ENCODE data around the gene WFDC5.
"Not testable (repeated sequence)": the region's sequence is repeated elsewhere in the genome, so short reads cannot be mapped to it uniquely, and the experiment has no call there.

WFDC5 gene

DNA sequence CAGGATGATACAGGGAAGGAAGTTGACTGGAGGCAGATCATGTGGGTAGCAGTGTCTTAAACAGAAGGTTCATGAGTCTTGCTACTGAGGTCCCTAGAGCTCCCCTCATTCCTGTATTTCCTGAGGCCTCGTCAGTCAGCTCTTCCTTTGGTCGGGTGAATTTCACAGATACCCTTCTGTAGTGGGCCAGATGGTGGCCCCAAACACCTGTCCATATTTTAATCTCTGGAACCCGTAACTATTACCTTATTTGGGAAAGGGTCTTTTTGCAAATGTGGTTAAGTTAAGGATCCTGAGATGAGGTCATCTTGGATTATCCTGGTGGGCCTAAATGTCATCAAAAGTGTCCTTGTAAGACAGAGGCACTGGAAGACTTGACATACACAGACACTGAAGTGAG is 23.6 kb downstream of the WFDC5 start:
- in situ Hi-C loops (cut with HindIII; ENCODE audit: low sequenced_read_pairs): no loop called here

DNA sequence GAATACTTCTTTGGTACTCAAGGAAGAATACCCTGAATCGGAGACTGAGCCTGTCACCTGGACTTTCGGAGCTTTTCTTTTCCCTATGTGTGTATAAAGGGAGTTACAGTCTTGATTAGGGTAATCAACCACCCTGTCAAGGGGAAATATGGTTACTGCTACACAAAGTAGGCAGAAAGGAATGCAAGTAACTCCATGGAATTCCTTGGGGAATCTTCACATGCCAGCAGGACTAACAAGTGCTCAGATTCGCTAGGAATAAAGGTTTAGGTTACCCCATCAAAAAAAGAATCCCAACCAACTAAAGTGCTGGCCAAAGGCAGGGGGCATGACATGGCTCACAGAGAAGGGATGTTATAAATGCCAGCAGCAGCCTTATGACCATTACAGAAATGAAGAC is 24.5 kb downstream of the WFDC5 start:
- in situ Hi-C loops (cut with HindIII; ENCODE audit: low sequenced_read_pairs): no loop called here

DNA sequence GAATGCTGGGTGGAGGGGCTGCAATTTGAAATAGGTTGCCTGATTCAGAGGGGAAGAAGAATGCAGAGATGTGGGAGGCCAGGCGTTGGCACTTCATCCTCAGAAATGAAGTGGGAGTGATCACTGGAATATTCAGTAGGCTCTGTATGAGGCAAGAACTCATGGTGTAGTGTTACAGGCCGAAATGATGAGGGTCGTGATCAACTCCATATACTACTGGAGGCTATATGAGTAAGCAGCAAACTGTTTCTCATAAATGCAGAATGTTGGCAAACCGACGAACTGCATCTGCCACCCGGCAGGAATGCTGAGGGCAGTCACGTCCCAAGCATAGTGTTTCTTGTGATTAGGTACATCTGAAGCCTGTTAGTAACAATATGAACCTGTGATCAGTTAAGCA is 26.7 kb downstream of the WFDC5 start:
- in situ Hi-C loops (cut with HindIII; ENCODE audit: low sequenced_read_pairs): no loop called here

DNA sequence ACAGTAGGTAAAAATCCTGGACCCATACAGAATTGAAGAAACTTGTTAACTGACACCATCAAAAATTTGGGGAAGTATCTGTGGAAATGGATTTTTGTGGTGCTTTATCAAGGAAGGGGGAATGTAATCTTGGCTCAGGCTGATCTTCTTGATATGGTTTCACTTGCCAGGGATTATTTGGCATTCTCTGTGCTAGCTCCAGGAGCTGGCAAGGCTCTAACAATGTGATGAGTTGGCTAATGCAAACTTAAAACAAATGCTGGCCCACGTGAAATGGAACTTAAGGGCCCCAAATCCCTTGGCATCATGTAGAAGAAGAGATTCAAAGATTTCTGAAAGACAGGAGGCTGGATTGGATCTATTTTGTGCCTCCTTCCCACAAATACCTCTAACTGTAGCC is 27.2 kb downstream of the WFDC5 start:
- in situ Hi-C loops (cut with HindIII; ENCODE audit: low sequenced_read_pairs): no loop called here

DNA sequence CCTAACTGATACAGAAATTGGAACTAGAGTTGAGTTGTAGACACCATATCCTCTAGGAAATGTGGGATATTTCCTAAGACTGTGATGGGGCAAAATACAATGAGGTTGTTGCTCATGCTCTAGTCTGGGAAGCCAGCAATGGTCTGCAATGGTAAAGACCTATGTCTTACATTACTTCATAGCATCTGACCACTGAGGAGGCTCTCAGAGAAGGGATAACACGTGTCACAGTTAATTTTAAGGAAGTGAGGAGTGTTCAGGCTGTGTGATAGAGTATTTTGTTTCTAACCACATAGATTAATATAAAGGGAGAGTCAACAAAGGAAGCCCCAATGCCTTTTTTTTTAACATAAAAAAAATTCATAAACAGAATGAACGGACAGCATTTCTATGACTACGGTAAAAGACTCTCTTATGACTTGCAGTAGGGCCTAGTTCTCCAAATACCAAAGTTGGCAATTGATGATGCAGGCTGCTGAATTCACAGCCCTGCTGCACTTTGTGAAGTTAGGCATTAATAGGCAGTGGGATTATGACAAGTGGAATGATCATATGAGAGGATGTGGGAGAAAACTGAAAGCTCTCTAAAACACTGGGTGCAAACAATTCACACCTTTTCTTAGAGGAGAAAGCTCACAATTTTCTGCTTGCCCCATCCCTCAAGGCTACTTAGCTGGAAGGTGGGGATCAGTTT is 27.7 kb downstream of the WFDC5 start:
- in situ Hi-C loops (cut with HindIII; ENCODE audit: low sequenced_read_pairs): no loop called here

DNA sequence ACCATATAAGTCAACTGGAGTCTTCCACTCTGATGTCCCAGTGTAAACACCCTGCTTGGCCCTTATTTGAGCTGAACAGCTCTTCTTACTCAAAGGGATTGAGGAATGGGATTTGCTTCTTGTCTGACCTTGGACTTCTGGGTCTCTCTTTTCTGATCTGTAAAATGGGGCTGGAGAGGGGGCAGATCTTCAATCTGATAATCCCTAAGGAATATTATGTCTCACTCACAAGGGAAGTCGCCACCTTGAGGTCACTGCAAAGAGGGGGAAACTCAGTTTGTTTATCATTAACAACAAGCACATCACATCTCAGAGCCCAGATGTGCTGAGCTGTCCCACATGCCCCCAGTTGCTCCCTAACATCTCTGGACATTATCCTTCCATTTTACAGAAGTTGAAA is 29.1 kb downstream of the WFDC5 start:
- in situ Hi-C loops (cut with HindIII; ENCODE audit: low sequenced_read_pairs): no loop called here

DNA sequence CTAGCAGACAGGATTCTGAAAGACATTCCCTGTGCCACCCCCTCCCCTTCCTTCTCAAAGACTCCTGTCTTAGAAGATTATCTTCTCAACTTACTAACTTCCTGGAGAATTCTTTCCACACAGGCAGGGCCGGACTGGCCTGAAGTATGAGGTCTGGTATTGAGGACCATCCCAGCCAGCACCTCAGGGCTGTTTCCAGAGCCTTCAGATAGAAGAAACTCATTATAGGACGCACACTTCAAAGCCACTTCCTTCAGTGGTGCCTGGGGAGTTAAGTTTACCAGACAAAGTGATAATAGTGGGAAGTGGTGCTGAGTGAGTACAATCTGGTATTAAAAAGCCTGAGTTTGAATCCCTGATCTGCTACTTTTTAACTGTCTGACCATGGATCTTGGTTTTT is 29.7 kb downstream of the WFDC5 start:
- in situ Hi-C loops (cut with HindIII; ENCODE audit: low sequenced_read_pairs): no loop called here

DNA sequence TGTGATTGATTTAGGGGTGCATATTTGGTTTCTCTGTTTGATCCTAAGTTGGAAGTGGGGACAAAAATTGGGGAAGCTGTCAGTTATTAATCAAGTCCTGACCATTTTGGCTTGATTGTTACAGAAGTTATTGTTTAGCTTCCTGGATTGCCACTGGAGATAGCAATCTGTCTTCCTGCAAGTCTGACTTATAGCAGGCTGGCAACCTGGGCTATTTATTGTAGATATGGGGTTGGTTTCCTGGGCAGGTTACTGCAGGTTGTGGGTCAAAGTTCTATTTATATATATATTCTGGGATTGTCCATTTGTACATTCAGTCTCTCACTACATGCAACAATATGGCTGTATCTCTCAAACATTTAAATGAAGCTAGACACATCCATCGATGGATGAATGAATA is 31.8 kb downstream of the WFDC5 start:
- in situ Hi-C loops (cut with HindIII; ENCODE audit: low sequenced_read_pairs): no loop called here

DNA sequence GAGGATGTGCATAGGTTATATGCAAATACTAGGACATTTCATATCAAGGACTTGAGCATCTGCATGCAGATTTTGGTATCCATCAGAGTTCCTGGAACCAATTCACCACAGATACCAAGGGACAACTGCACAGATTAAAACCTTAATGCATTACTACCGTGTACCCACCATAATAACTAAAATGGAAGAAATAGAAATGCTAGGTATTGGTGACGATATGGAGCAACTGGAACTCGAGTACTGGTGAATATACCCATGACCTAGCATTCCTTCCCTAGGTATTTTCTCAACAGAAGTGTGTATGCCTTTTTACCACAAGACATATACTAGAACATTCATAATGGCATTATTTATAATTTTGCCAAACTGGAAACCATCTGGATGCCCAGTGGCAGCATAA is 32.5 kb downstream of the WFDC5 start:
- in situ Hi-C loops (cut with HindIII; ENCODE audit: low sequenced_read_pairs): no loop called here

DNA sequence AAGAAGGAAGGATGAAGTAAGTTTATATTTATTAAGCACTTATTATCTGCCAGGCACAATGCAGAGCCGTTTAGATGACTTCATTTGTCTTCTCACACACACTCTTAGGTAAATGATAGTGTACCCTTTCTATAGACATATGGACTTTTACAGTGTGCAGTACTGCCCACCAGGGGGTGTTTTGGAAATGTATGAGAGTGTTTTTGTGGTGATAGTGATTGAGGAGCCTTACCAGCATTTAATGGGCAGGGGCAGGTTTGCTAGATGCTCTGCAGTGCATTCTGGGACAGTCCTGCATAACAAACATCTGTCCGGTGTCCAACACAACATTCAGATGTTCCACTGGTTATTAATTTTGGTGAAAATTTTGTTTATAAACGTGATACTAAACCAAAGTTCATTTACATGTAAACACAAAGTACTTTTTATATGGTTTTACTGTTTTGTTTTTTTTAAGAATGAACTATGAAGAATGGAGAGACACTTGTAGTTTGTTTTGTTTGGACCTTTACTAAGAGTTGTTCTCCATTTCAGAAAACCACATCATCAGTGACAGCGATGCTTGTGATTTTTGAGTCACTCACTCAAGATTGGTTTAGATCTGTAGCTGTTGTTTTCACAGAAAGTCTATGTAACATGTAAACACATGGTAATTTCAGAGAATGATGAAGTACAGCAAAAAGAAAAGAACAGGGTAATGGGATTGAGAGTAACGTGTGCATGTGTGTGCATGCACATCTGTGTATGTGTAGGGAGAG is 33.9 kb downstream of the WFDC5 start:
- in situ Hi-C loops (cut with HindIII; ENCODE audit: low sequenced_read_pairs): no loop called here

DNA sequence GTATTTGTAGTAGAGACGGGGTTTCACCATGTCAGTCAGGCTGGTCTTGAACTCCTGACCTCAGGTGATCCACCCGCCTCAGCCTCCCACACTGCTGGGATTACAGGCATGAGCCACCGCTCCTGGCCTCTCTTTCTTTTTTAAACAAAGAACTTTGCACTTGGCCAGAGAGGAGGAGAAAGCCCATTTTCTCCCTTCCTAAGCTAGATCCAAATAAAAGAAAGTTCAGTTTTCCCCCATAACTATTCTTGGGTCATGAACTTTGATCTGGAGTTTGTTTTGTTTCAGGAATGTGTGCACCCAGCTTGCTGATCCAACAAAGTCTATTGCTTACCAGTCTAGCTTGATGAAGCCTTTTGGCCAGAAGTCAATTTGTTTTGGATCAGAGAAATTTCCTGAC is 37.4 kb downstream of the WFDC5 start:
- in situ Hi-C loops (cut with HindIII; ENCODE audit: low sequenced_read_pairs): no loop called here

DNA sequence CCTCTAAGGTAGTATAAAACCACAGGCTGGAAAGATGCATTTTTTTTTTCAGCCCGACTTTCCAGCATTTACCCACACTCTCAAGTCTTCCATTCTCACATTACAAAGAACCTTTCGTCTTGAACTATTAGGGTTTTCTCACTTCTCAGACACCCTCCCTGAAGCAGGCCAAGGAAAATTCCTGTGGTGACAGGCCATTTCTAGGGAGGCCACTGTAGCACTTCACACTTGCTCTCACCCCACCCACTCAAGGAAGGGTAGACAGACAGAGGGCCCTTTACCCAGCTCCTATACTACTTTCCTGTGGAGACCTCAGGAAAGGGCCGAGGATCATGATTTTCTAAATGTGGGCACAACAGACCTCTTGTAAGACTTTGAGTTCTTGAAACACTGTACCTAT is 41.8 kb downstream of the WFDC5 start:
- in situ Hi-C loops (cut with HindIII; ENCODE audit: low sequenced_read_pairs): no loop called here

DNA sequence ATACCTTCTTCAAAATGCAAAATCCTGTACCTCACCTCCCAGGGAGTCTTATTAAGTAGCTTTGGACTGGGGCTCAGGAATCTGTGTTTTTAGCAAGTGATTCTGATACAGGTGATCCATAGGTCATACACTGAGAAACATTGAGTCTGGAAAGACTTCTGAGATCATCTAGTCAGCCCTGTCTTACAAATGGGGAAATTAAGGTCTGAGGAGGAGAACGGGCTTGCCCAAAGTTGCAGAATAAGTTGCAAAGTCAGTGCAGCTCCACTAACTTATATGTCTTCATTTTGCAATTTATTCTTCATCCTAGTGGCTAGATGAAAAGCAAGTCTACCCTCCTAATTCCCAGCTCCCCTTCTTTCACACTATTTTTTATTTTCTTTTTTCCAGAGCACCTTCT is 42.9 kb downstream of the WFDC5 start:
- in situ Hi-C loops (cut with HindIII; ENCODE audit: low sequenced_read_pairs): no loop called here

DNA sequence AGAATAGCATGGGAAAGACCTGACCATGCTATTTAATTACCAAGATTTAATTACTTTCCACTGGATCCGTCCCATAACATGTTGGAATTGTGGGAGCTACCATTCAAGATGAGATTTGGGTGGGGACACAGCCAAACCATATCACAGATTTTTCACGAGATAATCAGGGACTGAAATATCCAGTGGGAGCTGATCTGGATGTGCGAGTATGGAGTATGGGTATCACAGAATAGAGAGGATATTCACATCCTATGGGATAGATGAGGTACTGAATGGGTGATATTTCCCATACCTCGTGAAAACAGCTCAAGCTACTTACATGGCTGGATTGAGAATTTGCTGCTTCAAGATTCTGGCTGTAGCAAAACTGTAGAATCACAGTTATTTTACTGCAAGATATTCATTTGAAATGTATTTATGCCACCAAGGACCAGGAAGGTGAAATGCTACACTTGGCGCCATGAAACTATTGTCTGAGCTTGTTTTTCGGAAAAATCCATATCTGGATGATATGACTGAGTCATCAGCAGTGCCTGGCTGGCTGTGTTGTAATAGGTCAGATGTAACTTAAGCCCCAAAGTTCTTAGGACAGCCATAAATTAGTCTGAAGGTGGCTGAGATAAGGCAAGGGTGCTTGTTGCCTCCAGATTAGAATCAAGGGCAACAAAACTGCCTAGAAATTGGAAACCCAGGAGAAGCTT is 43.9 kb downstream of the WFDC5 start:
- in situ Hi-C loops (cut with HindIII; ENCODE audit: low sequenced_read_pairs): no loop called here

DNA sequence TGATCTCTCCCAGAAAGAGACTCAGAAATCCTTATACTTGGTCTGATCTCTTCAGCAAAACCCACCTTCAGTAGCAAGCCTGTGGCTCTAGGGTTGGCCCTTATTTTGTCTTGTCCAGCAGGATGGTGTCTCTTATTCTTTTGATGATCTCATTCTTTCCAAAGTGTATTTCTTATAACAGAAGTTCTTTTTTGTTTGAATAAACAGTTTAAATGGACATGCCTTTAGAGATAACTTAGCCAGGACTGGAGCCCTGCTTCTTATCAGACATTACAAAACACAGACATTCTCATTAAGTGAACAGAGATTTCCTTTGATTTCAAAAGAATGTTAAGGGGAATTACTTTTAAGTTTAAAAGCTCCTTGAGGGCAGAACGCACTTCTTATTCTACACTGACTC is 45.7 kb downstream of the WFDC5 start:
- in situ Hi-C loops (cut with HindIII; ENCODE audit: low sequenced_read_pairs): no loop called here

DNA sequence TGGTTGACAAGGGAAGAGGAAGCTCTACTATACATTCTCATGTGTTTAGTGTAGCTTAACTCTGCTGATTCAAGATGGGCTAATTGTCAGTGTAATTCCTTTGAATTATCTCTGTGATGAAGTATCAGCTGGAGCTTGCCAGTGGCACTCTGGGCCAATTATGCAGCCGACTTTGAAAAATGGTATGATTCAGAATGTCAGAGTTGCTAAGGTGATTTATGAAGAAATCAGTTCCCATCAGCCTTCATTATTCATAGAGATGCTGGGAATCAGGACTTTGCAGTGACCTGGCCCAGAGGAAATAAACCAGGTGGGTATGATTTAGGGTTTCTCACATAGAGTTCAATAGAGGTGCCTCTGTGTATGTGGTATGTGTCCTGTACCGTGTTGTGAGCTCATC is 47.4 kb downstream of the WFDC5 start:
- in situ Hi-C loops (cut with HindIII; ENCODE audit: low sequenced_read_pairs): no loop called here

DNA sequence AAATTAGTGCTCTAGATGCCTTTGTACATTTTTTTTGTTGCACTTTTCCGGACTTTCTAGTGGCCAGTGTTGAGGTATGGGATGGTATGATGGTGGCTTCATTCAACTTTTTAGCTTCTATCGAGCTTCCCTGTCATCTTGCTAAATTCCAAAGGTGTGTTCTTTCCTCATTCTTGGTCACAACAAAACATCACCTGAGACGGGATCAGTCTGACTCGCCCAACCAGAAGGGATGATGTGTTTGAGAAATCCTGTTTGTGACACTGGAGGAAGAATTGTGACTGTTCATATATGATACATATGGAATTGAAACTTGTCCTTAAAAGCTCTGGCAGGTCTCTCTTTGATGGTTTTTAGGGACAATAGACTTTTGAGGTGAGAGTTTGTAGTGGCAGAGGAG is 47.9 kb downstream of the WFDC5 start:
- in situ Hi-C loops (cut with HindIII; ENCODE audit: low sequenced_read_pairs): no loop called here

DNA sequence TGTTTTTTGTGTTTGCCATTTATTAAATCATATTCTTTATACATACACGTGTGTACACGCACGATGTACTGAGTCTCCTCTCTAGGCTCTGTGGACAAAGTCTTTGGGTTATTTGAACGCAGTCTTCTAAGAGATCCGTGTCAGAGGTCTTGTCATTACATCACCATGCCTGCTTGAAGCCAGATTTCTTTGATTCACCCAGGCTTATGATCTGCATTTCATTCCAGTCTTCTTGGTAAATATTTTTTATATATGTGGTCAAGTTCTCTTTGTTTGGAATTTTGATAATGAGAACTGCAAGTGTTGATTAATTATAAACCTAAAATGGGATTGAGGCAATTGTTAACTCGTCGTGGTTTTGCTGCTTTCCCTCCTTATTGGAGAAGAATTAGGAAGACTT is 48.6 kb downstream of the WFDC5 start:
- in situ Hi-C loops (cut with HindIII; ENCODE audit: low sequenced_read_pairs): no loop called here

DNA sequence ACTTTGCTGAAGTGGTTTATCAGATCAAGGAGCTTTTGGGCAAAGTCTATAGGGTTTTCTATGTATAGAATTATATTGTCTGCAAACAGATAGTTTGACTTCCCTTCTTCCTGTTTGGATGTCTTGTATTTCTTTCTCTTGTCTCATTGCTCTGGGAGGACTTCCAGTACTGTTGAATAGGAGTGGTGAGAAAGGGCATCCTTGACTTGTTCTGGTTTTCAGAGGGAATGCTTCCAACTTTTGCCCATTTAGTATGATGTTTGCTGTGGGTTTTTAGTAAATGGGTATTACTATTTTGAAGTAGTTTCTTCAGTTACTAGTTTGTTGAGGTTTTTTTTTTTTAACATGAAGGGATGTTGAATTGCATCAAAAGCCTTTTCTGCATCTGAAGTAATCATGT is 50.2 kb downstream of the WFDC5 start:
- in situ Hi-C loops (cut with HindIII; ENCODE audit: low sequenced_read_pairs): no loop called here

DNA sequence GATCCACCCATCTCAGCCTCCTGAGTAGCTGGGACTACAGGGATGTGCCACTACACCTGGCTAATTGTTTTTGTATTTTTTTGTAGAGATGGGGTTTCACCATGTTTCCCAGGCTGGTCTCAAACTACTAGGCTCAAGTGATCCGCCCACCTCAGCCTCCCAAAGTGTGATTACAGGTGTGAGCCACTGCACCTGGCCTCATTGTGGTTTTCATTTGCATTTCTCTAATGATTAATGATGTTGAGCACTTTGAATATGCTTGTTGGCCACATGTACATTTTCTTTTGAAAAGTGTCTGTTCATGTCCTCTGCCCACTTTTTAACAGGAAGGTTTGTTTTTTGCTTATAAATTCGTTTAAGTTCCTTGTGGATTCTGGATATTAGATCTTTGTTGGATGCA is 51.9 kb downstream of the WFDC5 start:
- in situ Hi-C loops (cut with HindIII; ENCODE audit: low sequenced_read_pairs): not testable (repeated sequence)

DNA sequence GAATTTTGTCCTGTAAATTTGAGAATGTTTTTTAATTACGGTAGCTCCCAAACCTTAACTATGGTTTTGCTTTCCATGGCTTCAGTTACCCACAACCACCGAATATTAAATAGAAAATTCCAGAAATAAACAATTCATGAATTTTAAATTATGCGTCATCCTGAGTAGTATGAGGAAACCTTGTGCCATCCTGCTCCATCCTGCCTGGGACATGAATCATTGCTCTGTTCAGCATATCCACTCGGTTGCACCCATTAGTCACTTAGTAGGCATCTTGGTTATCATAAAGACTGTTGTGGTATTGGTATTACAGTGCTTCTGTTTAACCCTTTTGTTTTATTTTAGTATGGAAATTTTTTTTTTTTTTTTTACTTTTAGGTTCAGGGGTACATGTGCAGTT is 53.7 kb downstream of the WFDC5 start:
- in situ Hi-C loops (cut with HindIII; ENCODE audit: low sequenced_read_pairs): no loop called here

DNA sequence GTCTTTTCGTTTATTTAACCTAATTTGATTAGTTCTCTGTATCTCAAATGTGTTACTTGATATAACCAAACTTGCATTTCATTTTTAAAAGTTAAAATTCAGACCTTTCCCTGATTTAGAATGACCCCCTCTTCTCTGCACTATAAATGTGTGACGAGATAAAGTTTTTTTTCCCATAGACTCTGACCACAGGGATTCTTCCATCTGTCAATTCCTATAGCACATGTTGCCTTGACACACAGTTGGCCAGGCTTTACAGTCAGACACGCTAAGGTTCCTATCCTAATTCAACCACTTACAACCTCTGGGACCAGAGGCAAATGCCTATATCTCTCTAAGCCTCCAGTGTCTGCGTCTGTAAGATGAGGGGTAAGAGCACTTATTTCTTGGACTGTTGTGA is 54.7 kb downstream of the WFDC5 start:
- in situ Hi-C loops (cut with HindIII; ENCODE audit: low sequenced_read_pairs): no loop called here

Measured in endothelial cell of hepatic sinusoid (primary cell).